HUES6 (cell line): Measurements from ENCODE around the gene PDE6H.

ENCODE experiments used
- H3K27ac ChIP-seq: 2 replicates; pipeline ENCODE4 v1.7.0; 2013; ENCODE audit warnings: low read depth, mild to moderate bottlenecking, low read length, inconsistent platforms
- H3K27me3 ChIP-seq: 2 replicates; pipeline ENCODE4 v1.6.1; 2013; ENCODE audit warnings: low read length; ENCODE audit not compliant: control insufficient read depth, insufficient read depth
- H3K36me3 ChIP-seq: 2 replicates; pipeline ENCODE4 v1.6.1; 2013; ENCODE audit warnings: low read length; ENCODE audit not compliant: control insufficient read depth, insufficient read depth
- H3K4me1 ChIP-seq: 2 replicates; pipeline ENCODE4 v1.6.1; 2013; ENCODE audit warnings: low read length; ENCODE audit not compliant: control insufficient read depth, insufficient read depth
- H3K4me3 ChIP-seq: 2 replicates; pipeline ENCODE4 v1.5.1; 2013; ENCODE audit warnings: low read depth, low read length
- H3K9ac ChIP-seq: one replicate; pipeline ENCODE4 v1.6.1; 2013; ENCODE audit warnings: mild to moderate bottlenecking, low read length
- H3K9me3 ChIP-seq: 2 replicates; pipeline ENCODE4 v1.6.1; 2013; ENCODE audit warnings: low read depth, low read length; ENCODE audit not compliant: control insufficient read depth, insufficient read depth

The PDE6H gene

DNA sequence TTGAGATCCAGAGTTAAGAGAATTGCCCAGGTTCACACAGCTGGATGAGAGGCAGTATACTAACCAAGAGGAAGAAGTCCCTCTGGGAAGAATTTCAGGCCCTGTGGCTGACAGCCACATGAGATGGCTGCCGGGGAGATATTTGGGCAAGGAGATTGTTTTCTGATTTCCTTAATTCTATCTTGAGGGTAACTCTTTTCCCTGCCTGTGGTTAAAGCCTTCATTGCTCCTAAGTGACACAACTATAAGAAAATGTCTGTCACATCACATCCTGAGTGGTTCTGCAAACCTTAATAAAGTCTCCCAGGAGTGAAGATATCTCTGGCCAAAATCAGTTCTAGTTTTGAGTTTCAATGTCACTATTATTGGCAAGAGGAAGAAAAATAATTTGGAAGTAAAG is 21.0 kb upstream of the PDE6H start:
- Histone ChIP-seq H3K36me3 (no peaks in the 10 kb centered on the region), H3K27me3 (no peaks in the 10 kb centered on the region), H3K27ac (no peak overlapping the region), H3K9ac (no peak overlapping the region), H3K9me3 (no peaks in the 10 kb centered on the region), H3K4me3 (no peak overlapping the region), H3K4me1 (peaks cover 15% of the 10 kb centered on the region)

DNA sequence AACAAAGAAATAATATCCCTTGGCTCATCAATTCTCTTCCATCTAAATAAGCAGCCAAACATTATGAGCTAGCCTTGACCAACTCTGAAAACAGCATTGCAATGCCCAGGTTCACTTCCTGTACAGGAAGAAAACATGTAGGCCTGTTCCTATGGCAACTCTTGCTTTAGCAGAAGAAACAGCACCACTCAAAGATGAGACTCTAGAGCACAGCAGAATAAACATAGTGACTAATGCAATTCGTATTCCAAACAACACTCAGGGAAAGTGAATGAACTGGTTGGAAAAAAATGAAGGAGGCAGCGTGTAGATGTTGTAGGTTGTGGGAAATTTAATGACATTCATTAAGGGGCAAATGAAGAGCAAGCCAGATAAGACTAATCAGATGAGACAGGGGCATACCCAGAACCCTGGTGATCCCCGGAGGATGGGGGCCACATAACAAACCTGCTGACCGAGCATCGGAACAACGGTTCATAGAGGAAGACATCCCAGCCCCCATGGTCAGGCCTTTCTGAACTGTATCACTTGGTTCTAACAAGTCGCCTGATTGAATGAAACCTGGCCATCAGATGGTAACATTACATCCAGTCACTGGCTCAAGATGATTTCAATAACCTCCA is 20.4 kb upstream of the PDE6H start:
- Histone ChIP-seq H3K27ac (no peak overlapping the region), H3K27me3 (no peaks in the 10 kb centered on the region), H3K36me3 (no peaks in the 10 kb centered on the region), H3K9me3 (no peaks in the 10 kb centered on the region), H3K4me3 (no peak overlapping the region), H3K4me1 (peaks cover 15% of the 10 kb centered on the region), H3K9ac (no peak overlapping the region)

DNA sequence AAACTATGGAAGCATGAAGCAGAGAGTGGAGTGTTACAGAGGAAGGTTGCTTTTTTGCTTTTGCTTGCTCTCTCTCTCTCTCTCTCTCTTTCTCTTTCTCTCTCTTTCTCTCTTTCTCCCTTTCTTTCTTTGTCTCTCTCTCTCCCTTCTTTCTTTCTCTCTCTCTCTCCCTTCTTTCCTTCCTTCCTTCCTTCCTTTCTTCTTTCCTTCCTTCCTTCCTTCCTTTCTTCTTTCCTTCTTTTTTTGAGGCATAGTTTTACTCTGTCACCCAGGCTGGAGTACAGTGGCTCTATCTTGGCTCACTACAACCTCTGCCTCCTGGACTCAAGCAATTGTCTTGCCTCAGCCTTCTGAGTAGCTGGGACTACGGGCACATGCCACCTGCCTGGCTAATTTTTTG is 19.1 kb upstream of the PDE6H start:
- H3K4me1 ChIP-seq, result peaks cover 11% of the 10 kb centered on the region
- no peak overlapping the region for H3K4me3 ChIP-seq
- H3K36me3 ChIP-seq, result no peaks in the 10 kb centered on the region
- H3K27ac ChIP-seq, result no peak overlapping the region
- no peak overlapping the region for H3K9ac ChIP-seq
- H3K27me3 ChIP-seq, result no peaks in the 10 kb centered on the region
- H3K9me3 ChIP-seq, result no peaks in the 10 kb centered on the region

DNA sequence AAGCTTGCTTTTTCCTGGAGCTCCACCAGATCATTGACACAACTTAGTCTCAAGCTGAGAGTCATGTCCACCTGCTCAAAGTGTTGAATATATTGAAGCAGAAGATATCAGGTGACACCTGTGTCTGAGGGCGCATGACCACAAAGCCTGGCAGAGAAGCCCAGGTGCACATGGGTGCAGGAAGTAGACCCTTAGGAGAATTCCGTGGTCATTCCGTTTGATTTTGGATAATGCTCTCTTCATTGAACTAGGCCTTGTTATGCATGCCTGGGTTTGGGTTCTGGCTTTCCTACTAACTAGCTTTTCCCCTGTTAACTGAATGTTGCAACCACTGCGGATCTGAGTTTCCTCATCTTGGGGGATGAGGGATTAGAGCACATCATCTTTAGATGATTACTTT is 18.6 kb upstream of the PDE6H start:
- H3K4me1 ChIP-seq, result peaks cover 7% of the 10 kb centered on the region; the same call in 1 of the 2 replicates
- H3K27ac ChIP-seq, result no peak overlapping the region
- no peaks in the 10 kb centered on the region for H3K27me3 ChIP-seq
- H3K9ac ChIP-seq, result no peak overlapping the region
- H3K9me3 ChIP-seq, result no peaks in the 10 kb centered on the region
- H3K36me3 ChIP-seq, result no peaks in the 10 kb centered on the region
- H3K4me3 ChIP-seq, result no peak overlapping the region

DNA sequence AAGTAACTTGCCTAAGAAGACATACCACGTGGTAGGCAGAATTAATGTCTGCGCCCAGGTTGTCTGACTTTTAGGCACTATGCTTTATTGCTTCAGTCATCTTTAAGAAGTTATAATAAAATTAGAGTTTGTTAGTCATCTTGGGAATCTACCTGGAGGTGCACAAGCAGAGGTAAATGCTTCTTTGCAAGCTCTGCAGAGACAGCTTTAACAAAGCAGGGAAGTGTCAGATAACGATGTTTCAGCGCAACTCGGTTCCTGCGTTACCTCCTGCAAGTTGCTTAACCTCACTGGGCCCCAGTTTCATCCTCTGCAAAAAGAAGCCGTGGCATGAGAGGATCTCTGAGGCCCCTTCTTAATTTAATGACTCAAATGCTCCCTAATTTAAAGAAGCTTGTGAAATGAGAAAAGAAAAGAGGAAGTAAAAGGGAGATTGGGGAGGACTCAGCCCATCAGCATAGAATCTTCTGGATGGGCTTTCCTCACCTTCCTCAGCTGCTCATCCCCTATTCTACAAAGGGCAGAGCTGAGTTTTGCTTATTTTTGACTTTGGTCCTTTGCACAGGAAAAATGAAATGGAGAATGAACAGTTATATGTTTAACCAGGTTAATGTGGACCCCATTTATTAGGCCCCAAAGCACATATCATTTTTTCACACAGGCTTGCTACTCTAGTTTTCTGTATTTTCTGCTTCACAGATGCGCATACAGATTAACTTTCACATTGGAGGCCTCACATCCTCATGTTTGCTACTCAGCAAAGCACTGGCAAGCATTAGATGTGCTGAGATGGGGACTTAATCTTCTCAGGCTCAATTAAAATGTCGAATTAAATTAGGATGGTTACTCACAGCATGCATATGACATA is 16.6 kb upstream of the PDE6H start:
- Histone ChIP-seq H3K9me3 (no peaks in the 10 kb centered on the region), H3K27me3 (no peaks in the 10 kb centered on the region), H3K9ac (no peak overlapping the region), H3K4me3 (no peak overlapping the region), H3K4me1 (0 out of 2 replicates have a peak, but pooled peaks cover 6% of the 10 kb centered on the region), H3K27ac (no peak overlapping the region), H3K36me3 (no peaks in the 10 kb centered on the region)

DNA sequence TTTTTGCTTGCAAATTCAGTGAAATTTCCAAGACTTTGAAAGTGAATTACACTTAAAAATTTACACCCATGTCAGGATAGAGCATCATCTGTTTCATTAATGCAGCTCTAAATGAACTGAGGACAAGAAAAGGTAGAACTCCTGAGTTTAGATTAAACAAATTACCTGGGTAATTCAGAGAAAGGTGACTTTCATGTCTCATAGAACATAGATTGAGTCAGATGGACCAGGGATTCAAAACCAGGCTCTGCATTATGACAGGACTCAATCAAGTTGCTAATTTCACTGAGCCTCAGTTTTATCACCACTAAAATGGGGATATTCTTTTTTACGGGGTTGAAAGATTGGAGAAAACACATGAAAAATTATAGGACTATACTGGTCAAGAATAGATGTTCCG is 15.9 kb upstream of the PDE6H start:
- no peaks in the 10 kb centered on the region for H3K36me3 ChIP-seq
- 0 out of 2 replicates have a peak, but pooled peaks cover 10% of the 10 kb centered on the region for H3K4me1 ChIP-seq
- no peaks in the 10 kb centered on the region for H3K9me3 ChIP-seq
- no peak overlapping the region for H3K27ac ChIP-seq
- no peak overlapping the region for H3K4me3 ChIP-seq
- no peaks in the 10 kb centered on the region for H3K27me3 ChIP-seq
- no peak overlapping the region for H3K9ac ChIP-seq

DNA sequence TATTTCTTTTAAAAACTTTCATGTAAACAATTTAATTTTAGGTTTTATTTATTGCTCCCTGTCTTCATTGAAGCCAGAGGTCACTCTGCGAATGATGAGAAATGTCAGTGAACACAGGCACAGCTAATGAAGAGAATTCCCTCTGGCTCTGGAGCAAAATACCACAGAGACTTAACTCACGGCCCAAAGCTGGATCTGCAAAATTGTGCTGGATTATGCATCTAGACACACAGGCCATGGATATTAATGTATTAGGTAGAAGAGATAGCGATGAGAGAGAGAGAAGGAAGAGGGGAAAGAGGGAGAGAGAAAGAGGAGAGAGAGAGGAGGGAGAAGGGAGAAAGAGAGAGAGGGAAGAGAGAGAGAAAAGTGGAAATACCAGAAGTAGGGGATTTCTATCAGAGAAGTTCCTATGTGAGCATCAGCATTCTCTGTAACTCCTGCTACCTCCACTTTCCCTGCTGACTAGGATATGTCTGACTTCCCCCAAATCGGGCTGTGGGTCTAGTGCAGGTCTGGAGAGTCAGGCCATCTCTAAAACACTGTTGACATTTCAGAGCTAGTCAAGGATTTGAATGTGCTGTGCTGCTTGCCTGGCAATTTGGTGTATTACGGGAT is 15.2 kb upstream of the PDE6H start:
- Histone ChIP-seq H3K27me3 (no peaks in the 10 kb centered on the region), H3K9ac (no peak overlapping the region), H3K4me3 (no peak overlapping the region), H3K9me3 (no peaks in the 10 kb centered on the region), H3K36me3 (no peaks in the 10 kb centered on the region), H3K4me1 (0 out of 2 replicates have a peak, but pooled peaks cover 10% of the 10 kb centered on the region), H3K27ac (no peak overlapping the region)

DNA sequence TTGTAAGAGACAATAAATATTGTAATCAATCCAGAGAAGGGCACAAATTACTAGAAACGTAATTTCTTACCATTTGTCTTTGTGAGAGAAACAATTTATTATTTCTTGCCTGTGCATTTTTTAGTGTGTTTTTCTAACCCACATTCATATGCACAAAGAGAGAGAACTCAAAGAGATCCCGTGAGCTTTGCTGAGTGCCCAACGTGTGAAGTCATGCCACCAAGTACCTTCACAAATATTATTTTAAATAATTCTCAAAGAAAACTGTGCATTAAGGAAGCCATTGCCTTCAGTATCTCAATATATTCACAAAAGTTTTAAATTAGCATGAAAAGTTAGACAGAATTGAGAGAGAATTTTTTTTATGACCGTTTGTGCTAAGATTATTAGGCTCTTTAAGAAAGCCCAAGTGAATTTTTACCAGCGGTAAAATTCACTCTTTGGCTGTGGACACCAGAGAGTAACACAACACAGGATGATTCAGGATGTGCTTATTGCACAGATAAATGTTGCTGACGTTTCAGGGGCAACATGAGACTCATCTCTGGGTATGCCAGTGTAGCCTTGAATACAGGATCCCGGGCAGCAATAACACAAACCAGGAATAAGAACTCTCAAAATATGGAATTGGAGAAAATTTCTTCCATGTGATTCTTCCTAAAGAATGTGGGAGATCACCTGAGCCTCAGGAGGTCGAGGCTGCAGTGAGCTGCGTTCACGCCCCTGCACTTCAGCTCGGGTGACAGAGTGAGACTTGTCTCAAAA is 14.3 kb upstream of the PDE6H start:
- Histone ChIP-seq H3K27me3 (no peaks in the 10 kb centered on the region), H3K9ac (no peak overlapping the region), H3K4me3 (no peak overlapping the region), H3K9me3 (no peaks in the 10 kb centered on the region), H3K27ac (no peak overlapping the region), H3K36me3 (no peaks in the 10 kb centered on the region), H3K4me1 (0 out of 2 replicates have a peak, but pooled peaks cover 10% of the 10 kb centered on the region)

DNA sequence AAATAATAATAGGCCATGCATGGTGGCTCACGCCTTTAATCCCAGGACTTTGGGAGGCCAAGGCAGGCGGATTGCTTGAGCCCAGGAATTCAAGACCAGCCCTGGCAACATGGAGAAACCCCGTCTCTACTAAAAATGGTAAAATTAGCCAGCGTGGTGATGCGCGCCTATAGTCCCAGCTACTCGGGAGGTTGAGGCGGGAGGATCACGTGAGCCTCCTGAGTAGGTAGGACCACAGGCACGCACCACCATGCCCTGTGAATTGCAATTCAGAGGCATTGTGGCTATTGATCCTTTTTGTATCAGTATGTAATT is 13.8 kb upstream of the PDE6H start:
- H3K4me3 ChIP-seq, result no peak overlapping the region
- 0 out of 2 replicates have a peak, but pooled peaks cover 10% of the 10 kb centered on the region for H3K4me1 ChIP-seq

DNA sequence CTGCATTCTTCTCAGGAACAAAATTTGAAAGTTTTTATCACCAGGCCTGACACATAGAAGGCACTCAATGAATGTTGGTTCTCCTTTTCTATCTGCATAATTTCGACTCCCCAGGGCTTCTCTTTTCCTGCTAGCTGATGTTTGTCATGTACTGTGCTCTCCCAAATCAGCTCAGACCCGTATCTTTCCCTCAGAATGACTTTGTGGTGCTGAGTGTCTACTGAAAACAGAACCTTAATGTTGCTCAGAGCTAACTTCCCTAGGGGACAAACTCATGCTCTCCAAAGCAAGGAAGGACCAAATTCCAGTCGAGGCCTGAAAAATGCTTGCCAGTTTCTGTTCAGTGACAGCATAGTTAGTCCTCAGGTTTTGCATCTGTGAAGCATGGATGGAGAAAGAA is 13.4 kb upstream of the PDE6H start:
- no peaks in the 10 kb centered on the region for H3K9me3 ChIP-seq
- H3K36me3 ChIP-seq, result no peaks in the 10 kb centered on the region
- H3K27ac ChIP-seq, result no peak overlapping the region
- 0 out of 2 replicates have a peak, but pooled peaks cover 10% of the 10 kb centered on the region for H3K4me1 ChIP-seq
- H3K9ac ChIP-seq, result no peak overlapping the region
- H3K27me3 ChIP-seq, result no peaks in the 10 kb centered on the region
- H3K4me3 ChIP-seq, result no peak overlapping the region

More for the DNA sequence above, 13.8 kb upstream of the PDE6H start:
- Histone ChIP-seq H3K9ac (no peak overlapping the region), H3K27me3 (no peaks in the 10 kb centered on the region), H3K27ac (no peak overlapping the region), H3K36me3 (no peaks in the 10 kb centered on the region), H3K9me3 (no peaks in the 10 kb centered on the region)
